NB4 (cell line): ENCODE results near the gene MCM5.

ENCODE experiments used
- CTCF ChIP-seq: IDR thresholded peaks from one replicate; pipeline ENCODE4 v1.5.1; 2012; ENCODE audit warnings: low read depth, low read length
- POLR2A ChIP-seq: IDR thresholded peaks from 2 replicates; pipeline ENCODE4 v1.6.1; 2011; ENCODE audit warnings: mild to moderate bottlenecking; ENCODE audit not compliant: insufficient read length; ENCODE audit errors: extremely low read depth

- TF ChIP-seq POLR2A (no peak), CTCF (no peak)
Observed at GRCh38 chr22:35422936-35423335, 23.0 kb downstream of the MCM5 start.
